Fibroblast of pulmonary artery (primary cell): ENCODE results near the gene ADORA2A.

ENCODE experiments used
- DNase-seq: peaks from one replicate; pipeline ENCODE4 v3.0.0-alpha.2; 2010; ENCODE audit warnings: low read depth
- H3K4me3 ChIP-seq: replicated peaks from 2 replicates; pipeline ENCODE4 v1.5.1; 2011; ENCODE audit warnings: low read depth, mild to moderate bottlenecking, control low read depth, low read length, moderate library complexity
- TF ChIP-seq, protein P1 (sequence below): IDR thresholded peaks from 2 replicates; pipeline ENCODE4 v1.5.1; 2011; ENCODE audit warnings: mild to moderate bottlenecking, control low read depth, low read length, inconsistent platforms; ENCODE audit errors: missing control alignments

Gene ADORA2A

DNA sequence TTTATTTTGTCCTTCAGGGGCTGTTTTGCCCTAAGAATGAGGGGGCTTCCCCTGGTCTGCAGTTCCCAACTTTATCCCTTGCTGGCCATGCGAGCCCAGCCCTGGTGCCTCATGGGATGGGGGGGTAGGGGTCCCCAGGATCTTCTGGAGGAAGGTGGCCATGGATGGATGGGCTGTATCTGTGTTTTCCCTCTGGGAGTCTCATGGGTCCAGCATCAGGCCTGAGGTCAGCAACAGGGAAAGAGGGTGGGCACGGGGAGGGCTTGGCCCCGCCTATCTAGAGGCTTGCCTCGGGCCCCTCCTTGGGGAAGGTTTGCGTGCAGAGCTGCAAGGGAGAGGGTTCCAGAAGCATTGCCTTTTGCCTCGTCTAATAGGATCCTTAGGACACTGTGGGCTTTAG is 10.8 kb upstream of the ADORA2A start:
- TF ChIP-seq, protein P1, sequence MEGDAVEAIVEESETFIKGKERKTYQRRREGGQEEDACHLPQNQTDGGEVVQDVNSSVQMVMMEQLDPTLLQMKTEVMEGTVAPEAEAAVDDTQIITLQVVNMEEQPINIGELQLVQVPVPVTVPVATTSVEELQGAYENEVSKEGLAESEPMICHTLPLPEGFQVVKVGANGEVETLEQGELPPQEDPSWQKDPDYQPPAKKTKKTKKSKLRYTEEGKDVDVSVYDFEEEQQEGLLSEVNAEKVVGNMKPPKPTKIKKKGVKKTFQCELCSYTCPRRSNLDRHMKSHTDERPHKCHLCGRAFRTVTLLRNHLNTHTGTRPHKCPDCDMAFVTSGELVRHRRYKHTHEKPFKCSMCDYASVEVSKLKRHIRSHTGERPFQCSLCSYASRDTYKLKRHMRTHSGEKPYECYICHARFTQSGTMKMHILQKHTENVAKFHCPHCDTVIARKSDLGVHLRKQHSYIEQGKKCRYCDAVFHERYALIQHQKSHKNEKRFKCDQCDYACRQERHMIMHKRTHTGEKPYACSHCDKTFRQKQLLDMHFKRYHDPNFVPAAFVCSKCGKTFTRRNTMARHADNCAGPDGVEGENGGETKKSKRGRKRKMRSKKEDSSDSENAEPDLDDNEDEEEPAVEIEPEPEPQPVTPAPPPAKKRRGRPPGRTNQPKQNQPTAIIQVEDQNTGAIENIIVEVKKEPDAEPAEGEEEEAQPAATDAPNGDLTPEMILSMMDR: no peak
- DNase-seq: no peak
- no peak overlapping the region for H3K4me3 ChIP-seq

DNA sequence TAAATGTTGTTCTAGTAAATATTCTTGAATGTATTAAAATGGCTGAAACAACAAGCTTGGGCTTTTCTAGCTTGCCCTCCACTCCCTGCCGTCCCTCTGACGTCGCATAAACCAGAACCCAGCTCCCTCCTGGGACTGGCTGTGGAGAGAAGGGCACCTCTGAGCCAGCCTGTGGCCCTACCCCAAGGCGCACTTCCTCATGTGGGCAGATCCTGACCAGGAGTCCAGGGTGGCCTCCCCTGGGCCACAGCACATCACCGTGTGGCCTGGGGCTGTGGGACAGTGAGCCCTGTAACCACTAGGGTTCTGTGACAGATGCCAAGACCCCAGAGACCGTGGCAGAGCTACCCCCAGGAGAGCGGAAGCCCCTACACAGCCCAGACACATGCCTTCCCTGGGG is 10.2 kb upstream of the ADORA2A start:
- TF ChIP-seq, protein P1: no peak
- no peak for DNase-seq
- no peak overlapping the region for H3K4me3 ChIP-seq

DNA sequence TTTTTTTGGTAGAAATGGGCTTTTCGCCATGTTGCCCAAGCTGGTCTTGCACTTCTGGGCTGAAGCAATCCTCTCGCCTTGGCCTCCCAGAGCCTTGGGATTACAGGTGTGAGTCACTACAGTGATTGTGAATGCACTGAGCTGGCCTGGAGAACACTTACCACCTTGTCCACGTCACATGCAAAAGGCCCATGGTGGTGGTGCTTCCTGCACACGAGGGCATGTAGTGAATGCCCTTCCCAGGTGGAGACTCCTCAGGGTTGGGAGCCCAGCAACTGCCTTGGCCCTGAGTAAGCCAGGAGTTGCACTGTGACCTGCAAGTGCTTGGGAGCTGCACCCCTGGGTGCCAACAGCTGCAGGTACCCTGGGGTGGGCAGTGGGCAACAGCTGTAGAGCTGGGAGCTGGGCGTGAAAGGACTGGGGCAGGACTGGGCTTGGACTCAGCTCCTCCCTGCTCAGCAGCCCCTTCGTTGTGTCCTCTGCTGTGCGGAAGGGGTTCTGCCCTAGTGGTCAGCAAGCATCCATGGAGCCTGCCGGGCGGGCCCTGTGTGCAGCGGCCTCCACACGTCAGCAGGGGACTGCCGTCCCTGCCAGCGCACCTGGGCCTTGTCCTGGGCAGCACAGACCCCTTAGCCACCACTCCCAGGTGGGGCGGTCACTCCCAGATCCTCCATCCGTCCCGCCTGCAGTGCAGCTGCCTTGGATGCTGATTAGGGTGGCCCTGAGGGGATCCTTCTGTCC is 9.3 kb upstream of the ADORA2A start:
- no peak overlapping the region for H3K4me3 ChIP-seq
- TF ChIP-seq, protein P1: no peak
- peak; percentile 44 for DNase-seq

DNA sequence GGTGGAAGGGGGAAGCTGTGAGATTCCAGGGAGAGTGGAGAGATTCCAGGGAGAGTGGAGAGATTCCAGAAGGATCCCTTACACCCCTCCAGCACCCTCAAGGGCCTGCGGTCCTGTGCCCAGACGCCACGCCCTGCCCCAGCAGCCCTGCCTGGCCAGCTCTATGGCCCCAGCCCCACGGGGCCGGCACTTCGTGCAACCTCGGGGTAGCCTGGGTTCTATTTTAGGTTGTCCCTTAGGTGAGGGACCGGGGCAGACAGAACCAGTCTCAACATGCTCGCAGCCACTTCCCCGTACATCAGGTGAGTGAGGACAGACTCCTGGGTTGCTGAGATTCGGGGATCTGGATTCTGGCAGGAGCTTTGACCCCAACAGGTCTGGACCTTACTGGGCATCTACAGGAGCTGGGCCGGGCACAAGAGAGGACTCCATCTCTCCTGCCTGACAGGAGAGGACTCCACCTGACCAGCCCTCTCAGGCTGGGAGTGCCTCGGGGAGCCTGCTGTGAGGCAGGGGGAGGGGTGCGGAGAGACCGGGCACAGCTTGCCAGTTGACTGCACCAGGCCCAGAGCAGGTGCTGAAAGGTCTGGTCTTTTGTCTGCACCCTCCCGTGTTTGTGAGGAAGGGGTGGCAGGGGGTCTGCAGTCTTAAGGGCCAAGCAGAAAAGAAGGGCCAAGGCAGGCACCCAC is 8.5 kb upstream of the ADORA2A start:
- TF ChIP-seq, protein P1: no peak
- no peak overlapping the region for H3K4me3 ChIP-seq
- no peak for DNase-seq

DNA sequence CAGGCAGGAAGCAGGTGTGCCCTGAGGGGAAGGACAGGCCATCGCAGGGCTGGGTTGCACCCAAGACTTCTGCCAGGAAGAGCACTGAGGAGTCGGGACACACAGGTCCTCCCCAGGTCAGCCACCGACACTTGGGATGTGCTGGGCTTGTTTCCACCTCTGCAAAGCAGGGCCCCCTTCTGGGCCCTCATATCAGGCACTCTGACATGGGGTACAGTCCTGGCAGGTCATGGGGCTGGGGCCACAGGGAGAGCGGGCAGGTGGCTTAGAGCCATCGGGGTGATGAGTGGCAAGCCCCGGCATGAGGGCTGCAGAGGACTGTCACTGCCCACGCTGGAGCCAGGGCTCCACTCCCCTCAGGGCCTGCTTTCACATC is 7.9 kb upstream of the ADORA2A start:
- H3K4me3 ChIP-seq: no peak overlapping the region
- TF ChIP-seq, protein P1: no peak
- no peak for DNase-seq

DNA sequence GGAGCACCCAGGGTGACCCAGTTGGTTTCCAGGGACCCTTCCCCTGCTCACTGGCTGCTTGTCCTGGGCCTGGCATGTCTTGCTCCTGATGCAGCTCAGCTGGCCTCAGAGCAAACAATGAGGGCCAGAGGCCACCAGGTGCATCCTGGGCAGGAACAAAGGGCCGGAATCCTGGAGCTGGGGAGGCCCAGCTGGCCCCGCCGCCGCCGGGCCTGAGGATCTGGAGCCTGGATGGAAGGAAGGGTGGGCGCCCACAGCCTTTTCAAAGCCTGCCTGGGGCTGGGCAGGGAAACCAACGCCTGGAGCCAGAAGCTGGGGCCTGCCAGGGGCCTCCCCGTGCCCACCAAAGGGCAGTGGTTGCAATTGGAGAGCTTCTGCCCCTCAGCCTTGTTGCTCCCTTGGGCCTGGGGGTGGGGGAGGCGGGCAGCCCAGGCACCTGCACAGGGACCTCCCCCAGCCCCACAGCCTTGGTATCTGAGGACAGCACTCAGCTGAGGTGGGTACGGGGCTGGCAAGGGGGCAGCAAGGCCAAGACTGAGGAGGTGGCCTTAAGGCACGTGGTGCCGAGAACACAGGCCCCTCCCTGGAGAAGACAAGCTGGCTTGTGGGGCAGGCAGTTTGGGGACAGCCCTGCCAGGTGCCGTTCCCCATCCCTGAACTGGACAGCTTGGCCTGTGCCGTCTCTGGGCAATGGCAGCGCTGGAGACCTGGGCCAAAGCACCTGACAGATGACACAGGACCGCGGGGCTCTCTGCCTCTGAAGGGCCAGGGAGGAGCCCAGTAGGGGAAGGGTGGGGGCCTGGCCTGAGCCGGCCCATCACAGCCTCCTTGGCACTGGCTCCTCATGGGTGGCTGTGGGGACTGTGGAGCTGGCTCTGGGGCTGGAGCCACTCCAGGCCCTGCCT is 7.1 kb upstream of the ADORA2A start:
- DNase-seq: no peak
- TF ChIP-seq, protein P1: no peak
- H3K4me3 ChIP-seq: no peak overlapping the region
